Activated CD8-positive, alpha-beta memory T cell treated with anti-CD3 and anti-CD28 coated beads, Interleukin-2, amount 50 U/mL, for 1 hour (primary cell): ENCODE results near the gene PCDH11Y.
"Not testable (repeated sequence)": the region's sequence is repeated elsewhere in the genome, so short reads cannot be mapped to it uniquely, and the experiment has no call there.

Experiments used
- DNase-seq: peaks from one replicate; pipeline ENCODE4 v3.0.0-alpha.2; 2020; ENCODE audit errors: extremely low read depth

Gene PCDH11Y, protein sequence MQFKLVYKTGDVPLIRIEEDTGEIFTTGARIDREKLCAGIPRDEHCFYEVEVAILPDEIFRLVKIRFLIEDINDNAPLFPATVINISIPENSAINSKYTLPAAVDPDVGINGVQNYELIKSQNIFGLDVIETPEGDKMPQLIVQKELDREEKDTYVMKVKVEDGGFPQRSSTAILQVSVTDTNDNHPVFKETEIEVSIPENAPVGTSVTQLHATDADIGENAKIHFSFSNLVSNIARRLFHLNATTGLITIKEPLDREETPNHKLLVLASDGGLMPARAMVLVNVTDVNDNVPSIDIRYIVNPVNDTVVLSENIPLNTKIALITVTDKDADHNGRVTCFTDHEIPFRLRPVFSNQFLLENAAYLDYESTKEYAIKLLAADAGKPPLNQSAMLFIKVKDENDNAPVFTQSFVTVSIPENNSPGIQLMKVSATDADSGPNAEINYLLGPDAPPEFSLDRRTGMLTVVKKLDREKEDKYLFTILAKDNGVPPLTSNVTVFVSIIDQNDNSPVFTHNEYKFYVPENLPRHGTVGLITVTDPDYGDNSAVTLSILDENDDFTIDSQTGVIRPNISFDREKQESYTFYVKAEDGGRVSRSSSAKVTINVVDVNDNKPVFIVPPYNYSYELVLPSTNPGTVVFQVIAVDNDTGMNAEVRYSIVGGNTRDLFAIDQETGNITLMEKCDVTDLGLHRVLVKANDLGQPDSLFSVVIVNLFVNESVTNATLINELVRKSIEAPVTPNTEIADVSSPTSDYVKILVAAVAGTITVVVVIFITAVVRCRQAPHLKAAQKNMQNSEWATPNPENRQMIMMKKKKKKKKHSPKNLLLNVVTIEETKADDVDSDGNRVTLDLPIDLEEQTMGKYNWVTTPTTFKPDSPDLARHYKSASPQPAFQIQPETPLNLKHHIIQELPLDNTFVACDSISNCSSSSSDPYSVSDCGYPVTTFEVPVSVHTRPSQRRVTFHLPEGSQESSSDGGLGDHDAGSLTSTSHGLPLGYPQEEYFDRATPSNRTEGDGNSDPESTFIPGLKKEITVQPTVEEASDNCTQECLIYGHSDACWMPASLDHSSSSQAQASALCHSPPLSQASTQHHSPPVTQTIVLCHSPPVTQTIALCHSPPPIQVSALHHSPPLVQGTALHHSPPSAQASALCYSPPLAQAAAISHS (N-terminal part only)

DNA sequence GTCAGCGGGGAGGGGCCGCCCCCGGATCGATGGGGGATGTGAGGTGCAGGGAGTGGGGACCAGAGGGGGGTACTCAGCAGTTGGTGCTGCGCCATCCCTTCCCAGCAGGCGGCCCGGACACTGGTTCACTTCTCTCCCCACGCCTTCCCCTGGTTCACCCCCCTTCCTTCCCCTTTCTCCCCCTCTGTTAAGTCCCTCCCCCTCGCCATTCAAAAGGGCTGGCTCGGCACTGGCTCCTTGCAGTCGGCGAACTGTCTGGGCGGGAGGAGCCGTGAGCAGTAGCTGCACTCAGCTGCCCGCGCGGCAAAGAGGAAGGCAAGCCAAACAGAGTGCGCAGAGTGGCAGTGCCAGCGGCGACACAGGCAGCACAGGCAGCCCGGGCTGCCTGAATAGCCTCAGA, at the start of gene PCDH11Y:
Gene PCDH11Y, plus strand, starts transcription at position 240 of the 400 bp plus-strand sequence. CDS start 56,804 bp downstream, outside the sequence.
- DNase-seq: not testable (repeated sequence)

DNA sequence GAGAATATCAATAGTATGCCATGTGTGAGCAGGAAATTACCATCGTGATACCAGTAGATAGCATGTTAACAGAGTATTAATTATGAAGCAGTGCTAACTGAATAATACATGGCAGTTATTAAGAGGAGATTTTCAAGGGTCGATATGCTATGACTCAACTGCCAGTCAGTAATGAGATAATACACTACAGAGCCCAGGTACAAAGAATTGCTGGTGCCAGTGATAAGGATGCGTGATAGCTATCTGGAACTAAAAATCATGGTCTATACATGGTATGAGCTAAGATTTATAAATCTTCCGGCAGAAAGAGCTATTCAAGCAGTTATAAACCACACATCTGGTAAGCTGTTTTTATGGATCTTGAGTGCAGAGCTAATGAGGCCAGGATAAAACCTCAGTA, 32.2 kb upstream of the PCDH11Y start:
- not testable (repeated sequence) for DNase-seq

GRCh38 chrY:4991743-4992400, 8.2 kb upstream of the PCDH11Y start:
- not testable (repeated sequence) for DNase-seq

- not testable (repeated sequence) for DNase-seq
Observed at GRCh38 chrY:4994892-4995291, 5.2 kb upstream of the PCDH11Y start.

- not testable (repeated sequence) for DNase-seq
Observed at GRCh38 chrY:5002476-5003184, 2.5 kb downstream of the PCDH11Y start.

GRCh38 chrY:5038972-5039523, 39.0 kb downstream of the PCDH11Y start:
- DNase-seq: not testable (repeated sequence)

DNA sequence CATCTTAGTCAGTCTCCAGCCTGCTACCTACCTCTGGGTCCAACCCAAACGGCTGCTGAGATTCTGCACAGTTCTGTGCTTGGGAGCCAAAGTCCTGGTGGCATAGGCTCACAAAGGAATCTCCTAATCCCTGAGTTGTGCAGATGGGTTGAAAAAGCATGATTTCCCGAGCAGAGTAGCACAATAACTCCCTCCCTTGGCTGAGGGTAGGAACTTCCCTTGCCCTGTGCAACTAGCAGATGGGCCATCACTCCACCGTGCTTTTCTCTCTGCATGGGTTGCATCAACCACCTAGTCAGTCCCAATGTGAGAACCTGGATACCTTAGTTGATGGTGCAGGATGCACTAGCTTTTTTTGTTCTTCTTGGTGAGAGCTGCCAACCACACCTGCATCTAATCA, 82.9 kb downstream of the PCDH11Y start:
- not testable (repeated sequence) for DNase-seq

DNA sequence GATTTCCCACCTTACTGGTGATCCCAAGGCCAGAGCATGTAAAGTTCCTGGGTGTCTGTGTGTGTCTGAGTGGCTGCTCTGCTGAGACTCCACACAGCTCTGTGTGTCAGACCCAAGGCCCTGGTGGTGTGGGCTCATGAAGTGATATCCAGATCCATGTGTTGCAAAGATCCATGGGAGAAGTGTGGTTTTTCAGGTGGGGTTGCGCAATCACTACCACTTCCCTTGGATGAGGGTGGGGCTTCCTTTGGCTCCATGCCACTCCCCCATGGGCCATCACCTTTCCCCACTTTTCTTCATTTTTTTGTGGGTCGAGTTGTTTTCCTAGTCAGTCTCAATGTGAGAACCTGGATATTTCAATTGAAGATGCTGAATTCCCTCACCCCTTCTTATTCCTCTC, 182.9 kb downstream of the PCDH11Y start:
- not testable (repeated sequence) for DNase-seq

- not testable (repeated sequence) for DNase-seq
Observed at GRCh38 chrY:5215116-5215515, 215.0 kb downstream of the PCDH11Y start.

- not testable (repeated sequence) for DNase-seq
Observed at GRCh38 chrY:5324931-5325330, 324.8 kb downstream of the PCDH11Y start.

DNA sequence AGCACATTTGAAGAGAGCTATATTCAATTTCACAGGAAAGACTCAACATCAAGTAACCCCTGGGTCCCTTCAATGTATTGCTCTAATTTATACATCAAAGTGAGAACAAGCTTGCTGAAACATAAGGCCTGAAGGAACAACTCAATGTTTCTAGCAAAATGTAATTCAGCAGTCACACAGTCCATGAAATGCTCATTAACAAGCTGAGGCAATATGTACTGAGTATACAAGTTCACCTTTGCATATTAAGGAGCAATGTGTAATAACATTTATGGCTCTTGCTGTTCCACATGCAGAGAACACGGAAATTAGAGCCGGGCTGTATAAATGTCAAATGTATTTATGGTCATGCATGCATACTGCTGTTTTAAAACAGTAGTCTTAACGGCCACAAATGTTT, 342.1 kb downstream of the PCDH11Y start:
- not testable (repeated sequence) for DNase-seq

GRCh38 chrY:5543705-5544104, 543.6 kb downstream of the PCDH11Y start:
- DNase-seq: not testable (repeated sequence)

- DNase-seq: not testable (repeated sequence)
Observed at GRCh38 chrY:5638589-5638988, 638.5 kb downstream of the PCDH11Y start.

DNA sequence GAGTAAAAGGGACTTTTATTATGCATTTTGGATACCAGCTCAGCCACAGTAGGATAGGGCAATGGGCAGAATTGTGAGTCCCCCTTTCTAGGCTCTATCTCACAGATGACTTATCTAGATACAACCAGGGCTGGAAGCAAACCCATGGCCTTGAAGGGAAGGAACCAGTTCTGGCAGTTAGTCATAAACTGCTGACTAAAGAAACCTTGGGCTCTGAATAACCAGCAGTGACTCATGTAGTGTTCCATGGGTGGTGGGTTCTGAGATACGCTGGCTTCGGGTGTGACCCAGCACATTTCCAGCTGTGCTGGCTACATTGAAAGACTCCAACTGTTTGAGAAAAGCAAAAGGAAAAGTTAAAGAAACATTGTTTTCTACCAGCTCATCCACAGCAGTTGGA, 679.2 kb downstream of the PCDH11Y start:
- not testable (repeated sequence) for DNase-seq

DNA sequence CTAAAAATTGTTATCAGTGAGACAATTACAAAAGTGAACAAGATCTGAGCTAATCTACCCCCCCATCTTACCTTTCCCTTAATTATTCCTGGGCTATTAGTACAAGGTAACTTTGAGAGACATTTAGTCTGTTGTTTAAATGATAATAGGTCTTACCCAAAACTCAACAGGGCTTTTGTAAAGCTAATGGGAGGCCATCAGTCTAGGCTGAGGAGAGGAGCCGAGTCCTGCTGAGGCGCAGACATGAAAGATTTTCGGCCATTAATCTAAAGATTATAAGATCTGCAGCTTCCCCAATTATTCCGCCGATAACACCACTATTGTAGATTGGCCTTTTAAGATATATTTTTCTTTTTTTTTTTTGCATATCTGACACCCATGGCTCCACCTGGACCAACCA, 708.6 kb downstream of the PCDH11Y start:
- not testable (repeated sequence) for DNase-seq

- DNase-seq: not testable (repeated sequence)
Observed at GRCh38 chrY:5709788-5710381, 709.8 kb downstream of the PCDH11Y start.

- not testable (repeated sequence) for DNase-seq
Observed at GRCh38 chrY:5761403-5761802, 761.3 kb downstream of the PCDH11Y start.

DNA sequence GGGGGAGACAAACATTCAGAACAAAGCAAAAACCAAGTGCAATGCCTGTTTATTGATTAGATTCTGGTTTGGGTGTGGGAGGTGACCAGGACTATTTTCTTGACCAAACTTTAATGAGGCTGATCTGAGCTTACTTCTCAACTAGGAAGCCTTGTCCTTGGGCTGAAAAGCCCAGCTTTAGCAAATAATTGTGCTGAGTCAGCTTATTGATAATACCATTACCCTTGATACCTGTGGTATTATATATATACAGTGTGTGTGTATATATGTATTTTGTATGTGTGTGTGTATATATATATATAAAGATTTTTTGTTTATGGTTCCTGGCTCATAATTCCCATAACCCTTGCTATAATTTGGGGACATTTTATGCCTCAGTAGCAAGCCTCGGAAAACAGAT, 776.4 kb downstream of the PCDH11Y start:
- DNase-seq: not testable (repeated sequence)
